ENCODE data around the gene AGRN. TPM values are rescaled to one million over a fixed set of nuclear protein-coding genes. Genes with fewer than 3 reads are reported as not detected.

AGRN gene
- polyA plus RNA-seq, 2 donors = 17.0 to 40.6 TPM

- Histone ChIP-seq H3K36me3 (ENCODE audit: control insufficient read depth in 2 of 2, insufficient read depth in 2 of 2, low read length in 1 of 2) (peaks cover 0 to 7% of the 10 kb centered on the region in 2 donors), H3K4me3 (ENCODE audit: low read depth in 1 of 2, low read length in 2 of 2) (no peak overlapping the region), H3K27me3 (ENCODE audit: control insufficient read depth in 1 of 2, insufficient read depth in 2 of 2, low read length in 2 of 2) (no peaks in the 10 kb centered on the region), H3K9me3 (ENCODE audit: control insufficient read depth in 2 of 2, insufficient read depth in 1 of 2, low read depth in 1 of 2, low read length in 1 of 2) (no peaks in the 10 kb centered on the region), H3K27ac (ENCODE audit: low read depth in 2 of 2, low read length in 1 of 2) (no peak overlapping the region), H3K4me1 (ENCODE audit: control insufficient read depth in 2 of 2, insufficient read depth in 2 of 2, low read length in 1 of 2) (peaks cover 3 to 15% of the 10 kb centered on the region in 2 donors)
- WGBS, 2 donors = 86 to 90% methylated on average over 40 to 43 of the region's 43 CpGs
Observed at GRCh38 chr1:1083416-1084371, 63.8 kb downstream of the AGRN start.

- H3K36me3 ChIP-seq (ENCODE audit: control insufficient read depth in 2 of 2, insufficient read depth in 2 of 2, low read length in 1 of 2) = peaks cover 0 to 7% of the 10 kb centered on the region in 2 donors
- WGBS, 2 donors = 88 to 90% methylated on average over 37 to 38 of the region's 38 CpGs
- no peaks in the 10 kb centered on the region for H3K27me3 ChIP-seq (ENCODE audit: control insufficient read depth in 1 of 2, insufficient read depth in 2 of 2, low read length in 2 of 2)
- H3K4me3 ChIP-seq (ENCODE audit: low read depth in 1 of 2, low read length in 2 of 2) = no peak overlapping the region
- no peak overlapping the region for H3K27ac ChIP-seq (ENCODE audit: low read depth in 2 of 2, low read length in 1 of 2)
- peaks cover 3 to 12% of the 10 kb centered on the region in 2 donors for H3K4me1 ChIP-seq (ENCODE audit: control insufficient read depth in 2 of 2, insufficient read depth in 2 of 2, low read length in 1 of 2)
- no peaks in the 10 kb centered on the region for H3K9me3 ChIP-seq (ENCODE audit: control insufficient read depth in 2 of 2, insufficient read depth in 1 of 2, low read depth in 1 of 2, low read length in 1 of 2)
Observed at GRCh38 chr1:1084372-1085170, 64.7 kb downstream of the AGRN start.

DNA sequence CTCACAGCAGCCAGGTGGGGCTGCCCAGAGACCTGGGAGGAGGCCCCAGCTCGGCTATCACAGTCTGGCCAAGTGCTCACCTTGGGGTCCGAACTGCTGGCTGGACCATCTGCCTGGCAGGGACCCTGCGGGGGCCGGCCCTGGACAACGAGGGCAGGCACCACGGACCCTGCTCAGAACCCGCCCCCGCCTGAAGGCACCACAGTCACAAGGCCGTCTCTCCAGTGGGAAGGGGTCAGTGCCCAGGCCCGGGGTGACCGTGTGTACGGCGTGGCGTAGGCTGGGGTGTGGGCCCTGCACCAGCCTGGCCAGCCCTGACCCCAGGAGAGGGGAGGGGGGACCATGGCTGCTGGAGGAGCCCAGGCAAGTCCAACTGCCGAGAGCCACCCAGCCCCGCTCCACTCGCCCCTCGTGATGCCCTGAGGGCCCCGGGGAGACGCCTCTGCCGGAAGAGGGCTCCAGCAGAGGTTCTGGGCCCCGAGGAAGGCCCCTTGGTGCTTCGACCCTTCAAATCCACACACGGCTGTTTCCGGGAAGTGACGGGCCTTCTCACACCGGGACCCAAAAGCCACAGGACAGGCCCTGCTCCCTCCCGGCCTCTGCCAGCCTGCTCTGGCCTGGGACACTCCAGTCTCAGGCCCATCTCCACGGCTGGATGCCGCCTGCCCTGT lies 65.4 kb downstream of the AGRN start:
- Histone ChIP-seq H3K36me3 (ENCODE audit: control insufficient read depth in 2 of 2, insufficient read depth in 2 of 2, low read length in 1 of 2) (peaks cover 0 to 11% of the 10 kb centered on the region in 2 donors), H3K4me1 (ENCODE audit: control insufficient read depth in 2 of 2, insufficient read depth in 2 of 2, low read length in 1 of 2) (peaks cover under 1 to 5% of the 10 kb centered on the region in 2 donors), H3K9me3 (ENCODE audit: control insufficient read depth in 2 of 2, insufficient read depth in 1 of 2, low read depth in 1 of 2, low read length in 1 of 2) (no peaks in the 10 kb centered on the region), H3K4me3 (ENCODE audit: low read depth in 1 of 2, low read length in 2 of 2) (no peak overlapping the region), H3K27ac (ENCODE audit: low read depth in 2 of 2, low read length in 1 of 2) (no peak overlapping the region), H3K27me3 (ENCODE audit: control insufficient read depth in 1 of 2, insufficient read depth in 2 of 2, low read length in 2 of 2) (no peaks in the 10 kb centered on the region)
- WGBS, 2 donors = 86 to 90% methylated on average over 30 of the region's 30 CpGs

DNA sequence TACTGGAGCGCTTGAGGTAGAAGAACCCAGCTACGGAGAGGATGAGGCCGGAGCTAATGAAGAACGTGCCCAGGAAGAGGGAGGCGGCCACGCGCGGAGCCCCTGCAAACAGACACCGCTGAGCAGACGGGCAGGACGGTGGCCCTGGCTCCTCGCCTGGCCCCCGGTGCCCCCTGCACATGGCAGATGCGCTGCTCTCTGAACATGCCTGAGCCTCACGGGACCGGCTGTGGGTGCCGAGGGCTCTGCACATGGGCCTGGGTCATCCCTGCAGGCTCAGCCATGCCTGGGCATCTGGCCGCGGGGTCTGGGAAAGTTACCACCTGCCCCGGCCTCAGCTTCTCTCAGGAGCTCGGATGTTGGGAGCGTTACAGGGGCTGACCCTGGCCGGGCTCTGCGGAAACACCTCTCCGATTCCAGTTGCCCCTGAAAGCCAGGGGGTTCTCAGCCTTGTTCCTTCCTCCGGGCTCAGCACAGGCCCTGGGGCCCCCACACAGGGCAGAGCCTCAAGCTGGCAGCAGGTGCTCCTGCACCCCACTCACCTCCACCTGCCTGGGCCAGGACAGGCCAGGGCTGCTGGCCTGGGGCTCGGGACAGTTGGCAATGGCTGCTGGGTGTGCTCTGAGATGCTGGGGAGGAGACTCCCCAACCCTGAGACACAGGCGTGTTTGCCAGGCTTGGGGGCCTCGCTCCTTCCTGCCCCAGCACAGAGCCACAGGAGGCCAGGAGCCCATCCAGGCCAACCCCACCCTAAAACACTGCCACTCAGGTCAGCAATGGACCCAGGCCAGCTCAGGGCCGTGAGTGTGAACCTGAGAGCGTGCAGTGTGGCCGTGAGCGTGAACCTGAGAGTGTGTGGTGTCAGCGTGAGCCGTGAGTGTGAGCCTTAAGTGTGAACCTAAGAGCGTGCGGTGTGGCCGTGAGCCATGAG lies 66.3 kb downstream of the AGRN start:
- peaks cover 0 to 11% of the 10 kb centered on the region in 2 donors for H3K36me3 ChIP-seq (ENCODE audit: control insufficient read depth in 2 of 2, insufficient read depth in 2 of 2, low read length in 1 of 2)
- WGBS, 2 donors = 92 to 93% methylated on average over 33 to 38 of the region's 38 CpGs
- H3K4me3 ChIP-seq (ENCODE audit: low read depth in 1 of 2, low read length in 2 of 2) = no peak overlapping the region
- no peaks in the 10 kb centered on the region for H3K9me3 ChIP-seq (ENCODE audit: control insufficient read depth in 2 of 2, insufficient read depth in 1 of 2, low read depth in 1 of 2, low read length in 1 of 2)
- H3K27me3 ChIP-seq (ENCODE audit: control insufficient read depth in 1 of 2, insufficient read depth in 2 of 2, low read length in 2 of 2) = no peaks in the 10 kb centered on the region
- H3K4me1 ChIP-seq (ENCODE audit: control insufficient read depth in 2 of 2, insufficient read depth in 2 of 2, low read length in 1 of 2) = peaks cover 0 to 3% of the 10 kb centered on the region in 2 donors
- H3K27ac ChIP-seq (ENCODE audit: low read depth in 2 of 2, low read length in 1 of 2) = no peak overlapping the region

DNA sequence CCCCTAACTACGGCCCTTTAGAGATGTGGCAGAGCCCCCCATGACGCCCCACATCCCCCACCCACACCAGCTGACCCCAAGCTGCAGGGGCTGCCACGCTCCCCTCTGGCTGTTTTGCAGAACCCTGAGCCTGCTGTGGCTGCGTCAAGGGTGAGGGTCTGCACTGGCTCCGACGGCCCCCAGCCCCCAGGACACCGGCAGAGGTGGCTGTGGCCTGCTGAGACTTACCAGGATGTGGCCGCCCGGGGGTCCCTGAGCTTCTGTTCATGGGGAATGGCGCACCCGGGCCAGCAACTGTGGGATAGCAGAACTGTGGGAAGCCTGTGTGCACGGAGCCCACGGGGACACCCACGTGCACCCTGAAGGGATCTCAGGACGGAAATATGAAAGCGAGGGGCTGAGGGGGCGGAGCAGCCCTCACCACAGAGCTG lies 67.0 kb downstream of the AGRN start:
- Histone ChIP-seq H3K36me3 (ENCODE audit: control insufficient read depth in 2 of 2, insufficient read depth in 2 of 2, low read length in 1 of 2) (peaks cover 0 to 11% of the 10 kb centered on the region in 2 donors), H3K27me3 (ENCODE audit: control insufficient read depth in 1 of 2, insufficient read depth in 2 of 2, low read length in 2 of 2) (no peaks in the 10 kb centered on the region), H3K4me1 (ENCODE audit: control insufficient read depth in 2 of 2, insufficient read depth in 2 of 2, low read length in 1 of 2) (peaks cover 0 to 3% of the 10 kb centered on the region in 2 donors), H3K9me3 (ENCODE audit: control insufficient read depth in 2 of 2, insufficient read depth in 1 of 2, low read depth in 1 of 2, low read length in 1 of 2) (no peaks in the 10 kb centered on the region), H3K4me3 (ENCODE audit: low read depth in 1 of 2, low read length in 2 of 2) (no peak overlapping the region), H3K27ac (ENCODE audit: low read depth in 2 of 2, low read length in 1 of 2) (no peak overlapping the region)
- WGBS, 2 donors = 91 to 95% methylated on average over 16 to 17 of the region's 17 CpGs

- WGBS, 2 donors = 92 to 94% methylated on average over 38 of the region's 38 CpGs
- H3K4me1 ChIP-seq (ENCODE audit: control insufficient read depth in 2 of 2, insufficient read depth in 2 of 2, low read length in 1 of 2) = peaks cover 0 to 3% of the 10 kb centered on the region in 2 donors
- no peak overlapping the region for H3K27ac ChIP-seq (ENCODE audit: low read depth in 2 of 2, low read length in 1 of 2)
- H3K9me3 ChIP-seq (ENCODE audit: control insufficient read depth in 2 of 2, insufficient read depth in 1 of 2, low read depth in 1 of 2, low read length in 1 of 2) = no peaks in the 10 kb centered on the region
- peaks cover 0 to 11% of the 10 kb centered on the region in 2 donors for H3K36me3 ChIP-seq (ENCODE audit: control insufficient read depth in 2 of 2, insufficient read depth in 2 of 2, low read length in 1 of 2)
- H3K4me3 ChIP-seq (ENCODE audit: low read depth in 1 of 2, low read length in 2 of 2) = no peak overlapping the region
- no peaks in the 10 kb centered on the region for H3K27me3 ChIP-seq (ENCODE audit: control insufficient read depth in 1 of 2, insufficient read depth in 2 of 2, low read length in 2 of 2)
Observed at GRCh38 chr1:1087351-1088028, 67.6 kb downstream of the AGRN start.

GRCh38 chr1:1088029-1088800 lies 68.3 kb downstream of the AGRN start:
- Histone ChIP-seq H3K4me1 (ENCODE audit: control insufficient read depth in 2 of 2, insufficient read depth in 2 of 2, low read length in 1 of 2) (no peaks in the 10 kb centered on the region), H3K9me3 (ENCODE audit: control insufficient read depth in 2 of 2, insufficient read depth in 1 of 2, low read depth in 1 of 2, low read length in 1 of 2) (no peaks in the 10 kb centered on the region), H3K27me3 (ENCODE audit: control insufficient read depth in 1 of 2, insufficient read depth in 2 of 2, low read length in 2 of 2) (no peaks in the 10 kb centered on the region), H3K27ac (ENCODE audit: low read depth in 2 of 2, low read length in 1 of 2) (no peak overlapping the region), H3K36me3 (ENCODE audit: control insufficient read depth in 2 of 2, insufficient read depth in 2 of 2, low read length in 1 of 2) (peaks cover 0 to 11% of the 10 kb centered on the region in 2 donors), H3K4me3 (ENCODE audit: low read depth in 1 of 2, low read length in 2 of 2) (no peak overlapping the region)
- 92 to 94% methylated on average over 27 to 39 of the region's 39 CpGs for WGBS, 2 donors
